ENCODE results near the gene UBE2E3. TPM values are rescaled to one million over a fixed set of nuclear protein-coding genes. Genes with fewer than 3 reads are reported as not detected.

UBE2E3 gene
- total RNA-seq, 1 donor, result 172 TPM

DNA sequence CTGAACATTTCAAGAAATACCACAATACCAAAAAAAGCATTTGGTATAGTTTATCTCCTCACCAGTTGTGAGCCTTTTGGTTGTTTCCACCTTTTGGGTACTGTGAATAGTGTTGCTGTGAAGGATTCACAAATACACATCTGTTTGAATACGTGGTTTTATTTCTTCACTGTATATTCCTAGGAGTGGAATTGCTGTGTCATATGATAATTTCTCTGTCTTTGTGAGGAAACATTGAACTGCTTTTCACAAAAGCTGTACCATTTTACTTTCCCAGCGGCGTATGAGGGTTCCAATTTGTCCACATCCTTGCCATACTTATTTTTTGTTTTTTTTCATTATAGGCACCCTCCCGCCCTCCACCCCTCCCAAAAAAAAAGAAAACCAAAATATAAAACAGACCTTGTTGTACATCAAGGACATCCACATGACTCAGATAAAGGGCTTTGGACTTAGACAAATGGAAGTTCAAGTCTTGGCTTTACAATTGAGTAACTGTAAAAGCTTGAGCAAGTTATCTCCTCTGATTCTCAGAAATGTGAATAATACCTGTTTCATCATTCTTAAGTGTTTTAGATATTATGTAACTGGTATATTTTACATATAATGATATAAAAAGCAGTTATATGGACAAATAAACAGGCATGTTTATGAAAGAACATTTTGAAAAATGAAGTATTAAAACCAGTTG lies 19.0 kb downstream of the UBE2E3 start:
- TF ChIP-seq, protein P1, sequence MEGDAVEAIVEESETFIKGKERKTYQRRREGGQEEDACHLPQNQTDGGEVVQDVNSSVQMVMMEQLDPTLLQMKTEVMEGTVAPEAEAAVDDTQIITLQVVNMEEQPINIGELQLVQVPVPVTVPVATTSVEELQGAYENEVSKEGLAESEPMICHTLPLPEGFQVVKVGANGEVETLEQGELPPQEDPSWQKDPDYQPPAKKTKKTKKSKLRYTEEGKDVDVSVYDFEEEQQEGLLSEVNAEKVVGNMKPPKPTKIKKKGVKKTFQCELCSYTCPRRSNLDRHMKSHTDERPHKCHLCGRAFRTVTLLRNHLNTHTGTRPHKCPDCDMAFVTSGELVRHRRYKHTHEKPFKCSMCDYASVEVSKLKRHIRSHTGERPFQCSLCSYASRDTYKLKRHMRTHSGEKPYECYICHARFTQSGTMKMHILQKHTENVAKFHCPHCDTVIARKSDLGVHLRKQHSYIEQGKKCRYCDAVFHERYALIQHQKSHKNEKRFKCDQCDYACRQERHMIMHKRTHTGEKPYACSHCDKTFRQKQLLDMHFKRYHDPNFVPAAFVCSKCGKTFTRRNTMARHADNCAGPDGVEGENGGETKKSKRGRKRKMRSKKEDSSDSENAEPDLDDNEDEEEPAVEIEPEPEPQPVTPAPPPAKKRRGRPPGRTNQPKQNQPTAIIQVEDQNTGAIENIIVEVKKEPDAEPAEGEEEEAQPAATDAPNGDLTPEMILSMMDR (IDR thresholded peaks at IDR 0.05; ENCODE audit: insufficient read depth, low read length), result no peak
- H3K4me3 ChIP-seq (ENCODE audit: low read depth, low read length), result no peak overlapping the region
- DNase-seq (ENCODE audit: low read depth), result peak; percentile 30

DNA sequence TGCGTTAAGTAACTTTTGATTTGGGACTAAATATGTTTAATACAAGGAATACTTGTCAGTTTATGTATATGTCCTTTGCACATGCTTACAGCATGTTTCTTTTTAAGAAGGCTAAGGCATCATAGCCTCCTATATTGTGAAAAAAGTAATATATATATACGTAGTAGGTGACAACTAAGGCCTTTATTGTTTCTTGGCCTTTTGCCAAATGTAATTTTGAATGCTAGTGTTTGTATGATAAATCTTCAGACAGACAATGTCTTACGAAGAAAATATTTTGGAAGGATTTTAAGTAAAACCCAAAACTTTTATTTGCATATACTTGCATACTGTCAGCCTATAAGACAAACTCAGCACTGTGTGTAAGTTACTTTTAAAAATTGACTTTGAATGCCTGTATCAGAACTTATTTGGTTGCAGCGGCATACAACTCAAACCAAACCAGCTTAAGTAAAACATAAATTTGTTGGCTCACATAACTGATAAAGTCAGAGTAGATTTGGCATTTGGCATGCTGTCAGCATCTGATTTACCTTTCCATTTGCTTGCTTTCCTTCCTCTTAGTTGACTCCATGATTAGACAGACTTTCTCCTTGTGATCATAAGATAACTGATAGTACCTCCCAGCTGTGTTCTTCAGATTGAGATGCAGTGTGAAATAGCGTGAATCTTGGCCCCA lies 24.4 kb downstream of the UBE2E3 start:
- no peak overlapping the region for H3K4me3 ChIP-seq (ENCODE audit: low read depth, low read length)
- TF ChIP-seq, protein P1 (IDR thresholded peaks at IDR 0.05; ENCODE audit: insufficient read depth, low read length), result no peak
- no peak for DNase-seq (ENCODE audit: low read depth)

DNA sequence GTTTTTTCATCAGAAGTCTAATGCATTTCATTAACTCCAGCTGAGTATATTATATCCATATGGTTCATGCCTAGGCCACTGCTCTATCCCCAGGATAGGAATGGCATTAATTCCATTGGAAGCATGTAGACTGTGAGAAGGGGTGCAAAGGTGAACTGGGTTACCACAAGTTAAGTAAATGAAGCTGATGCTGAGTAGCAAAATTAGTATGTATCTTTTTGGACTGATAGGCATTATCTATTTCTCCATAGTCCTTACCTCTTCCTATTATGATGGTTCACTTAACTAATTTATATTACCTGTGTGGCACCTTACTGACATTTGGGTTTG lies 24.9 kb downstream of the UBE2E3 start:
- TF ChIP-seq, protein P1 (IDR thresholded peaks at IDR 0.05; ENCODE audit: insufficient read depth, low read length), result no peak
- no peak overlapping the region for H3K4me3 ChIP-seq (ENCODE audit: low read depth, low read length)
- no peak for DNase-seq (ENCODE audit: low read depth)

DNA sequence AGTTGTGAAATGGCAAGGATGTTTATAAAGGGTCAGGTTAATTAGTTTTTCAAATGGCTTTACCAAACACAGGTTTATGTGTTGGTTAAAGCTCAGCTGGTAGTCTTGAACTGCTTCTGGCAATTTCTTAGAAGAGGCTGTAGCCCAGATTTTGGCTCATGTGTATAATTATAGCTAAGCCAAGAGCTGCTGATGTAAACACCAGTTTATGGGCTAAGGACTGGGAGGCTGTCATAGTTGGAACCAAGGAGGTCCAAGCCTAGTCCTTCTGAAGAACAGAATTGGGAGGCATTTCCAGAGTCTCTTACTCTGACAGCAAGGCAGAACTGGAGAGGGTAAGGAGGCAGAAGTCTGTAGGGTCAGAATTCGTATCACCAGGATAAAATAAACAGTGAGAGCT lies 25.4 kb downstream of the UBE2E3 start:
- no peak for DNase-seq (ENCODE audit: low read depth)
- TF ChIP-seq, protein P1 (IDR thresholded peaks at IDR 0.05; ENCODE audit: insufficient read depth, low read length), result no peak
- H3K4me3 ChIP-seq (ENCODE audit: low read depth, low read length), result no peak overlapping the region

DNA sequence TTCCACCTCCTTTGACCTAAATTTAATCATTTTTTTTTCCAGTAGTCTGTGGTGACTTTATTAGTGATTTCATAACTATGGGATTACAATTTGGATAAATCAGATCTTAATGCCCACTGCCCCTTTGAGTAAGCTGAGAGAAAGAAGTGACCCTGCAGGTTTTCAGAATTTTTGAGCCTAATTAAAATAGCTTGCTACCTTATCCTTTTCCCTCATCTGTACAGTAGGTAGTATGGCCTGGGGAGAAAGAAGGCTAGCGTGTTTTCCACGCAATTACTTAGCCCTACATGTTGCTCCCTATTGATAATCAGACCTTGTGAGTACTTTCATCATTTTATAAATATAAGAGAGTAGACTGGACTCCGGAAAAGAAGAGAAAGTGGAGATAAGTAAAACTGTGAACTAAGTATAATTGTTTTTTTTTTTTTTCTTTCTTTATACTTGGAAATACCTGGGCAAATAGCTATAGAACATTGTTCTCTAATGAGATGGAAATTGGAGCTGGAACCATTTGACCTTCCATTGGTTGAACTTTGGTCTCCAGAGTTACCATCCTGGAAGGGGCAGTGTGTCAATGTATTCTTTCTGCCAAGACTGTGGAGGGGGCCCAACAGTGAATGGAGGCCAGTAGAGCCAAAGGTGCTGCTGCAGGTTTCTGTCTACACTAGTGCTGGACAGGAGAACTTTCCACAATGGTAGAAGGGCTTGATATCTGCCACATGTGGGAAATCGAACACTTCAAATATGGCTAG lies 26.9 kb downstream of the UBE2E3 start:
- DNase-seq (ENCODE audit: low read depth), result no peak
- no peak overlapping the region for H3K4me3 ChIP-seq (ENCODE audit: low read depth, low read length)
- TF ChIP-seq, protein P1 (IDR thresholded peaks at IDR 0.05; ENCODE audit: insufficient read depth, low read length), result no peak

DNA sequence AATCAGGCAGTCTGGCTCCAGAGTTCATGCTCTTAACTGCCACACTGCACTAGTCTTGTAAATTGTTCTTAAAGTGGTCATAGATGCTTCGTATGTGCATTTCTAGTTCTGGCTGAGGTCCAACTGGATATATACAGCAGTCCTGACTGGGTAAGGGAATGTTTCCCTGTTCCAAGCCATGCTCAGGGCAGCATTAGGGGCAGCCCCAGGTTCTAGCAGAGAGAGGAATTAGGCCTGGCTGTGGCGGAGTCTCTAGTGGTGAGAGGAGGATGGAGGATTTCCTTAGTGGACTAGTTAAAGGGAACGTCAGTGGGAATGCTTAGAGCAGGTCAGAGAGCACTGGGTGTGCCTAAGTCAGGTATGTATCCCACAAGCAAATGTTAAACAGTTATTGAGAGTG lies 28.0 kb downstream of the UBE2E3 start:
- TF ChIP-seq, protein P1 (IDR thresholded peaks at IDR 0.05; ENCODE audit: insufficient read depth, low read length), result no peak
- DNase-seq (ENCODE audit: low read depth), result no peak
- no peak overlapping the region for H3K4me3 ChIP-seq (ENCODE audit: low read depth, low read length)
